ENCODE measurements around the gene ADAM12. TPM values are rescaled to one million over a fixed set of nuclear protein-coding genes. Genes with fewer than 3 reads are reported as not detected.

Gene ADAM12
- total and polyA plus RNA-seq, 9 of the 15 experiments (the other 6 are each of a cell fraction or from before 2014, with no cell fraction given): not detected

DNA sequence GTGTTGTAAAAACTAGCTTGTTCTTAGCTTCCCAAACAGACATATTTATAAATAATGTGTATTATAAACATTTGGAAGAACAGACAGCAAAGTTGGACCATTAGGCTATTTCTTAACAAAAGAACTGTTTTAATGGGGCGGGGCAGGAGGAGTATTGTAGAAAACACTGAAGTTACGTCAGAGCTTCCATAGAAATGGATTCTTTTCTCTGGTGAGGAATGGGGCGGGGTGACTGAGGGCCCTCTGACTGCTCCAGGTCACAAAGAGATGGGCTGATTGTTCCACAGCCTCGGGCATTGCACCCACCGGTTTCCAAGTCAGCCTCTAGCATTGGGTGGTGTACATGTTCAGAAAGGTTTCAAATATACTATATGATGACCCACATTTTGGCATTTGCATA, 36.8 kb upstream of the ADAM12 start:
- Histone ChIP-seq H3K4me1 (replicated peaks in 1 of 2; ENCODE audit: control insufficient read depth in 2 of 2, insufficient read depth in 2 of 2, low read length in 2 of 2) (no peaks in the 10 kb centered on the region), H3K79me2 (ENCODE audit: control insufficient read depth, insufficient read depth, low read length) (no peaks in the 10 kb centered on the region), H3K27ac (ENCODE audit: extremely low read depth, low read depth, low read length) (no peak overlapping the region), H3K9ac (ENCODE audit: insufficient read depth in 1 of 2, low read depth in 2 of 2, low read length in 2 of 2) (no peak overlapping the region), H2AFZ (ENCODE audit: low read depth, low read length) (no peak overlapping the region), H3K9me1 (ENCODE audit: control insufficient read depth, insufficient read depth, low read length) (no peaks in the 10 kb centered on the region), H3K27me3 (ENCODE audit: control insufficient read depth in 2 of 2, insufficient read depth in 2 of 2, low read length in 2 of 2) (no peaks in the 10 kb centered on the region), H4K20me1 (replicated peaks; ENCODE audit: control insufficient read depth, insufficient read depth, low read length) (no peaks in the 10 kb centered on the region), H3K36me3 (ENCODE audit: control insufficient read depth, insufficient read depth, low read length) (no peaks in the 10 kb centered on the region), H3K4me3 (no peak overlapping the region), H3K9me3 (replicated peaks; ENCODE audit: control insufficient read depth, insufficient read depth, low read depth, low read length) (no peaks in the 10 kb centered on the region), H3K4me2 (ENCODE audit: insufficient read depth, low read length) (no peak overlapping the region)
- ChIA-PET CTCF (ENCODE audit: low intra/inter-chr PET ratio) (no interaction called here), POLR2A (no interaction called here)
- in situ Hi-C loops (cut with MboI) (no loop called here), intact Hi-C loops (cut with micrococcal nuclease) (no loop called here)
- TF ChIP-seq, protein P1, sequence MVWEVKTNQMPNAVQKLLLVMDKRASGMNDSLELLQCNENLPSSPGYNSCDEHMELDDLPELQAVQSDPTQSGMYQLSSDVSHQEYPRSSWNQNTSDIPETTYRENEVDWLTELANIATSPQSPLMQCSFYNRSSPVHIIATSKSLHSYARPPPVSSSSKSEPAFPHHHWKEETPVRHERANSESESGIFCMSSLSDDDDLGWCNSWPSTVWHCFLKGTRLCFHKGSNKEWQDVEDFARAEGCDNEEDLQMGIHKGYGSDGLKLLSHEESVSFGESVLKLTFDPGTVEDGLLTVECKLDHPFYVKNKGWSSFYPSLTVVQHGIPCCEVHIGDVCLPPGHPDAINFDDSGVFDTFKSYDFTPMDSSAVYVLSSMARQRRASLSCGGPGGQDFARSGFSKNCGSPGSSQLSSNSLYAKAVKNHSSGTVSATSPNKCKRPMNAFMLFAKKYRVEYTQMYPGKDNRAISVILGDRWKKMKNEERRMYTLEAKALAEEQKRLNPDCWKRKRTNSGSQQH (CRISPR knock-in tag; IDR thresholded peaks at IDR 0.05): no peak
- TF ChIP-seq ZNF668 (CRISPR knock-in tag; IDR thresholded peaks at IDR 0.05) (no peak), SP2 (IDR thresholded peaks at IDR 0.05; ENCODE audit: extremely low read depth, low read depth, low read length, poor library complexity, severe bottlenecking) (no peak), ATF7 (IDR thresholded peaks at IDR 0.05) (no peak), RFX7 (CRISPR knock-in tag; IDR thresholded peaks at IDR 0.05) (no peak), XRCC3 (IDR thresholded peaks at IDR 0.05) (no peak), ZNF79 (CRISPR knock-in tag; IDR thresholded peaks at IDR 0.05; ENCODE audit: low read depth) (no peak), TEAD4 (IDR thresholded peaks at IDR 0.05; ENCODE audit: low read length) (no peak), TEAD4 (CRISPR knock-in tag; IDR thresholded peaks at IDR 0.05; ENCODE audit: borderline replicate concordance) (no peak)
- TF ChIP-seq, protein P2, sequence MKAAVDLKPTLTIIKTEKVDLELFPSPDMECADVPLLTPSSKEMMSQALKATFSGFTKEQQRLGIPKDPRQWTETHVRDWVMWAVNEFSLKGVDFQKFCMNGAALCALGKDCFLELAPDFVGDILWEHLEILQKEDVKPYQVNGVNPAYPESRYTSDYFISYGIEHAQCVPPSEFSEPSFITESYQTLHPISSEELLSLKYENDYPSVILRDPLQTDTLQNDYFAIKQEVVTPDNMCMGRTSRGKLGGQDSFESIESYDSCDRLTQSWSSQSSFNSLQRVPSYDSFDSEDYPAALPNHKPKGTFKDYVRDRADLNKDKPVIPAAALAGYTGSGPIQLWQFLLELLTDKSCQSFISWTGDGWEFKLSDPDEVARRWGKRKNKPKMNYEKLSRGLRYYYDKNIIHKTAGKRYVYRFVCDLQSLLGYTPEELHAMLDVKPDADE (conservative IDR thresholded peaks at IDR 0.05; ENCODE audit: control insufficient read depth, low read depth, low read length): no peak
- TF ChIP-seq, protein P3, sequence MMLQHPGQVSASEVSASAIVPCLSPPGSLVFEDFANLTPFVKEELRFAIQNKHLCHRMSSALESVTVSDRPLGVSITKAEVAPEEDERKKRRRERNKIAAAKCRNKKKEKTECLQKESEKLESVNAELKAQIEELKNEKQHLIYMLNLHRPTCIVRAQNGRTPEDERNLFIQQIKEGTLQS (IDR thresholded peaks at IDR 0.05): no peak
- TF ChIP-seq, protein P3 (CRISPR knock-in tag; conservative IDR thresholded peaks at IDR 0.05): no peak
- TF ChIP-seq, protein P4, sequence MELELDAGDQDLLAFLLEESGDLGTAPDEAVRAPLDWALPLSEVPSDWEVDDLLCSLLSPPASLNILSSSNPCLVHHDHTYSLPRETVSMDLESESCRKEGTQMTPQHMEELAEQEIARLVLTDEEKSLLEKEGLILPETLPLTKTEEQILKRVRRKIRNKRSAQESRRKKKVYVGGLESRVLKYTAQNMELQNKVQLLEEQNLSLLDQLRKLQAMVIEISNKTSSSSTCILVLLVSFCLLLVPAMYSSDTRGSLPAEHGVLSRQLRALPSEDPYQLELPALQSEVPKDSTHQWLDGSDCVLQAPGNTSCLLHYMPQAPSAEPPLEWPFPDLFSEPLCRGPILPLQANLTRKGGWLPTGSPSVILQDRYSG (tag; conservative IDR thresholded peaks at IDR 0.05; ENCODE audit: low read depth): no peak
- FAIRE-seq: no peak
- no TSS peak for BruUV-seq (replicated peaks)
- no peak for DNase-seq (ENCODE audit: extremely low read depth in 1 of 4, low spot score in 3 of 4)
- 0% methylated on average over 5 of the region's 5 CpGs for WGBS (ENCODE audit: insufficient coverage, low coverage, missing lambda C conversion rate)
- no peak for ATAC-seq

Data from K562 (cell line).